Renal cortex interstitium (tissue), 11 donors: ENCODE data around the gene GLUL. TPM values are rescaled to one million over a fixed set of nuclear protein-coding genes. Genes with fewer than 3 reads are reported as not detected.
"Not testable (repeated sequence)": the region's sequence is repeated elsewhere in the genome, so short reads cannot be mapped to it uniquely, and the experiment has no call there.

Source experiments
- DNase-seq, 11 donors: peaks; one replicate each; pipeline ENCODE4 v3.0.0-alpha.2; 2013; ENCODE audit warnings: low read depth in 9 of 11, low spot score in 4 of 11; ENCODE audit errors: extremely low read depth in 1 of 11
- polyA plus RNA-seq, 3 donors: library from polyadenylated mRNA; unstranded; fragments of 120-200 nt; gene quantifications; one replicate each; pipeline ENCODE4 v1.2.1, GENCODE V29; 2013; ENCODE audit not compliant: insufficient read length in 3 of 3

GLUL gene
- polyA plus RNA-seq, 3 donors: 298 to 309 (median 302) TPM

DNA sequence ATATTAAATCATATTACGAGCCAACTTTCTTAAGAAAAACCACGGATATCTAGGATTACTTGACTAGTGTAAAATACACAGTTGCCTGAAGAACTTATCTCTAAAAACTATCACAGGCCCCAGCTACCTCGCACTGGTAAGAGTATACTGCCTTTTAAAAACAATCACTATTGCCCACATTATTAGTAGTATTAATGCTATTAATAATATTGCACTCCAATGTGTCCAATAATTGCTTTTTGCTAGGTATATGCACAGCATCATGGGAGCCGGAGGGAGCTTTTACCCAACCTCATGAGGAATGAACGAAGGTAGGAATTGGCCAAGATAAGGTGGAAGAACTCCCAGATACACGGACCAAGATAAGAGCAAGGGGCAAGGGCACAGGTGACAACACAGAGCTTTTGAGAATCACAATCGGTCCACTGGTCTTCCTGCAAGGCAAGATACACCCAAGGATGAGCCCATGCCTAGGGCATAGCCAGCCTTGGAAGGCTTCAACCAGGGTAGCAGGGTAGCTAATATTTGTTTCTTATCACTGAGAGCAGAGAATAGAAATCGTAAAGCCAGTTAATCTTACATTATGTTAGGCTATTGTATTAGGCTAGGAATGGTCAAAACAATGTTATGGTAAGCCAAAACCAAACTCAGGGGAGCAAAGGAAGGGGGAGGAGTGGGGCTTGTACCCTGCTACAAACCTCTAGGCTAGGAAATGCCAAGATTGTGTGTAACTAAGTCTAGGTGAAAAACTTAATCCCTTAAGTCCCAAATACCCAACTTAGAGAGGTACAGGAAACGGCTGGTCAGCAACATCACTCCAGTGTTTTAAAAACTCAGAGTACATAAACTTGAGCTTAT lies 9.4 kb downstream of the GLUL start:
- DNase-seq: no peak

DNA sequence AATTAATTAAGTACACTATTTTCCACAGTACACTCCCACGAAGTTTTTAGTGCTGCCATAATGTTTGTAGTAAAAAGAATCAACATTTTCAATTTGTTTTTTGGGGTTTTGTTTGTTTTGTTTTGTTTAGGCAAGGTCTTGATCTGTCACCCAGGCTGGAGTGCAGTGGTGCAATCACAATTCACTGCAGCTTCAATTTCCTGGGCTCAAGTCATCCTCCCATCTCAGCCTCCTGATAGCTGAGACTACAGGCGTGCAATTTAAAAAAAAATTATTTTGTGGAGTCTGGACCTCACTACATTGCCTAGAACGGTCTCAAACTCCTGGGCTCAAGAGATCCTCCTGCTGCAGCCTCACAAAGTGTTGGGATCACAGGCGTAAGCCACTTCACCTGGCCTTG lies 11.4 kb downstream of the GLUL start:
- no peak for DNase-seq

DNA sequence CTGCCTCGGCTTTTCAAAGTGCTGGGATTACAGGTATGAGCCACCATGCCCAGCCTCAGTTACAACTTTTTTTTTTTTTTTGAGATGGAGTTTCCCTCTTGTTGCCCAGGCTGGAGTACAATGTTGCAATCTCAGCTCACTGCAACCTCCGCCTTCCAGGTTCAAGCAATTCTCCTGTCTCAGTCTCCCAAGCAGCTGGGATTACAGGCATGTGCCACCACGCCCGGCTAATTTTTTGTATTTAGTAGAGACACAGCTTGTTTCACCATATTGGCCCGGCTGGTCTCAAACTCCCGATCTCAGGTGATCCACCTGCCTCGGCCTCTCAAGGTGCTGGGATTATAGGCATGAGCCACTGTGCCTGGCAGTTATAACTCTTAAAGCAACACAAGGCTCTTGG lies 11.8 kb downstream of the GLUL start:
- not testable (repeated sequence) for DNase-seq

DNA sequence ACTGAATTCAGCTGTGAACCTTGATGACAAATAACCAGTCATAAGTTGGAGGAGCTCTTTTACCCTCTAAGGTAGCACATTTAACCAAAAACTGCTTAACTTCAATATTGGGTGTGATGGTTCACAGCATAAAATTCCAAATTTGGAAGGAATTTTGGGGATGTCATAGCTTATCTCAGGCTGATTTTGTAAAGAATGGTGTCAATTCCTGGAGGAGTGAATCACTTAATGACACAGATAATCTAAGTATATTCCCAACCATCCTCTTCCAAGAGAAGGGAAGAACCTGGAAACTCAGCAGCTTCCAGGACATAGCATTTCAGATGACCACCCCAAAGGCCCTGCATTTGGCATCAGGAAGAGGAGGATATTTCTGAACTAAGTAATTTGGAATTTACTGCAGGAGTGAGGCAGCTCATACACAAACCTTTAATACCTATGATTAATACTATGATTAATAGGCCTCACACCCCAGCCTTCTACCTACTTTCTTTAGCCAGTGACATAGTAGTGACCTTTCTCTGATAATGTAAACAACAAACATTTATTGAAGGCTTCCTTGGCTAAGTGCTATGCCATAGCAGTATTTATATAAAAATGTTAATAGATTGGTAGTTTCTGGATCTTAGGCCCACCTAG lies 14.5 kb downstream of the GLUL start:
- DNase-seq: no peak

DNA sequence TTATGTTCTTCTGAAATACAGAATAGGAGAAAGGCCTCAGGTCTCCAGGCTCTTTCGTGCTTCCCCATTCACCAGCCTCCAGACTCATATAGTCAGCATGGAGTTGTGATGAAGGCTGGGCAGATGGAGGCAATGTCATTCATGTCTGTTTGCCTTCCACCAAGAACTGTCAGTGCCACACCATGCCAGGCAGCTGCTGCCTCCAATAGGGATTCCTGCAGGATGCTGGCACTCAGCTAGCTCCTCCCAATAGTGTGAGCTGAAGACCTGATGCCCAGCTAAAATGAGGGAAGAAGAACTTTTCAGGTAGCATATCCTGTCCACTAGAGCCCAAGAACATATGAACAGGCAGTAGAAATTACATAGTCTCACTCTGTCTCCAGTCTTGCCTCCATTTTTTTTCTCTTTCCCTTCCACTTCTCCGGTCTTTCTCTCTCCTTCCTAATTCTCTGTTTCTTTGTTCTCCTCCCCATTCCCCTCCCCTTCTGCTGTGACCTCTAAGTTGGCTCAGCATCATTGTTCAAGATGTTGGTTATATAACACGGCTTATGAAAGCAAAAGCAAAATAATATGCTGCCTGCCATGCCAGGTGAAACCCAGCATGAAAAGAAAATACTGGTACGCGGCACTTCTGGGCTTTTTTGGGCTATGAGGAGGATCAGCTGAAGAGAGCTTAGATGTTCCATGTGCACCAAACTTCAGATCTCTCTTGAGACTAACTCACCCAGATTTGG lies 17.3 kb downstream of the GLUL start:
- no peak for DNase-seq

DNA sequence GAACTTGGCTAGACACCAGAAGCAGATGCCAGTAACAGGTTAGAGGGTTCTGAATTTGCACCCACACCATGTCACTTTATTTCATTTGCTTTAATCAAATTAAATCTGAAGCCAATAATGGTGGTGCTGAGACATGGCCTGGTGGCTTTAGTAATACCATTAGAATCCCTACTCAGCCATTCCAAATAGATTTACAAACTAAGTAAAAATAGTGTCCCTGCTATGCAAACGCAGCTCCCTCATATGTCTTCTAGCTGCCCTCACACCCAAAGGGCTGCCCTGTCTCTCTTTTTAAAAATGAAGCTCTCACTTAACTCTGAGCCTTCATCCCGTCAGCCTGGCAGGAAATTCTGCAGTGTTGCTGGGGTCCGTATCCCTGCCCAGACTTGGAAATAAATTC lies 21.1 kb downstream of the GLUL start:
- DNase-seq: no peak

DNA sequence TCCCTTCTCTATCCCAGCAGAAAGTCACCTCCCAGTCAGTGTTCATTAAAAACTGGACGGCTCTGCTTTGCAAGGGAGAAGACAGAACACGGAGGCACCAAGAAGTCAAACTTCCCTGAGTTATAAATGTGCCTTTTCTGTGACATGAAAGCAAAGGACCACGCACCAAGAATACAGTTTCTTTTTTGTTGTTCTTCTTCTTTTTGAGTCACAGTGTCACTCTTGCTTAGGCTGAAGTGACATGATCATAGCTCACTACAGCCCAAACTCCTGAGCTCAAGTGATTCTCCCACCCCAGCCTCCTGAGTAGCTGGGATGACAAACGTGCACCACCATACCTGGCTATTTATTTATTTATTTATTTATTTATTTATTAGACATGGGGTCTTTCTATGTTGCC lies 22.7 kb downstream of the GLUL start:
- no peak for DNase-seq

DNA sequence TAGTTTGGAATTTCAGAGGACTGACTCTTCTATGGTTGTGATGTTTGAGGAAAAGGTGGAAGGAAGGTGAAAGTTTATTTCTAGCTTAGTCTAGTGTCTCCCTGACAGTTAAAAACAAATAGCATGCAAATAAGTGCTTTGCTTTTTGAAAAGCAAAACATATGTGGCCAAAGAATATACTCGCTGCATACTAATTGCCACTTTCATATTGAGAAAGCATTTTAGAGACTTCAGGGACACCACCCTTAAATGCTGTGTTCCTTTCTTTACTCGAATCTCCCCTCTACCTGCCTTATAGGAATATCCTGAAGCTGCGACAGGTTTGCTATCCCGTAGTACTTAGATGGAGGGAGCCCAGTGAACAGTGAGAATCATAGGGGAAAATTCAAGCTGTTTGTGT lies 23.2 kb downstream of the GLUL start:
- DNase-seq: no peak

DNA sequence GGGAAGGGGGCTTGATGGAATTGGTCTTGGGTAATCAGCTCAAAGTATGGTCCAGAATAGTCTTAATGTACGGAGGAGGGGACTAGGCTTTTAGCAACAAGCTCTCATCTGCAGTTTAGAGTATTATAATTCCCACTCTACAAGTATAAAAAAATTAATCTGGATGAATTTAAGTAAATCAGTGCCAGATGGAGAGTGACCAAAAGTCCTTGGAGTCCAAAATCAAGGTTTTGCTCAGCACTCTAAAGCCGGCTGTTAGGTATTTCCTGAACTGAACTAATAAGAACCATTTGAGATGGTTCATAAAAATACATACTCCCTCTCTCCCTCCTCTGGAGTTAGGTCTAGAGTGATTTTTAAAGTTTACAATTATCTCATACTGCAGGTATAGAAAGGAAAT lies 23.7 kb downstream of the GLUL start:
- DNase-seq: no peak

DNA sequence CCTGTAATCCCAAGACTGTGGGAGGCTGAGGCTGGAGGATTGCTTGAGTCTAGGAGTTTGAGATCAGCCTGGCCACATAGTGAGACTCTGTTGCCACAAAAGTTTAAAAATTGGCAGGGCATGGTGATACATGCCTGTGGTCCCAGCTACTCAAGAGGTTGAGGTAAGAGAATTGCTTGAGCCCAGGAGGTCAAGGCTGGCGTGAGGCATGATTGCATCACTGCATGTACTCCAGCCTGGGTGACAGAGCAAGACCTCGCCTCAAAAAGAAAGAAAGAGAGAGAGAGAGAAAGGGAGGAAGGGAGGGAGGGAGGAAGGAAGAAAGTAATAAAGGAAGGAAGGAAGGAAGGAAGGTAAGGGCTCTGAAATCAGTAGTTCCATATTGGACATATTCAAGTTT lies 25.0 kb downstream of the GLUL start:
- no peak for DNase-seq

DNA sequence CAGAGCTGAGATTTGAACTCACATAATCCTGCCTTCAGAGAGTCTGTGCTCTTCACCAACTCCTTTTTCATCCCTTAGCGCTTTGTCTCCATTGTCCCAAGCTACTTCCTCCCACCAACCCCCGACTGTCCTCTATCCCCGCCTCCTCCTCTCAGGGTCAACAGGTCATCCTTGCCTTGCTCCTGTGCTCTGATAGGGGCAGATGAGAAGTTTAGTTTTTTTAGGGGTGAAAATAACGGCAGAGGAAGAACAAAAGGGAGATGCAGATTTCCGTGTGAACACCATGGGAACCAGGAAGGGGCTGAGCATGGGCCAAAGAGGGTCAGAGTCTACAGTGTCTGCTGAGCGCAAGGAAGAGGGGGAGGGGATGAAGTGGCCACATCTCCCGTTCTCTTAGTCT lies 31.9 kb downstream of the GLUL start:
- DNase-seq: no peak

DNA sequence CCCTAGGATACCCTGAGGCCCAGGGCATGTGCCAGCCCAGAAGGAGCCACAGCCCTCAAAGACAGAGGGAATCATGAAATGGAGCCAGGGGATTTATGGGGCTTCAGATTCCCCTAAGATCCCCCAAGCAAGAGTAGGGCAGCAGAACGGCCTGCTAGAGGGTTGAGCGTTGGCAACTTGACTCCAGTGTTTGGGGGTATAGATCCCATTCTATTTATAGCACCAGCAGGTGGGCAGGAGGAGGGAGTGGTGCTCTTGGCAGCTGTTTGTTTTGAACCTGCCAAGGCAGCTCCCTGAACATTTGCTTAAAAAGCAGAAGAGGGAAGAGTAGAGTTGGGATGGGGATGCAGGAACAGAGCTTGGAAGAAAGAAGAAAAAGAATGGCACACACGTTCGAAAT lies 33.7 kb downstream of the GLUL start:
- DNase-seq: no peak

DNA sequence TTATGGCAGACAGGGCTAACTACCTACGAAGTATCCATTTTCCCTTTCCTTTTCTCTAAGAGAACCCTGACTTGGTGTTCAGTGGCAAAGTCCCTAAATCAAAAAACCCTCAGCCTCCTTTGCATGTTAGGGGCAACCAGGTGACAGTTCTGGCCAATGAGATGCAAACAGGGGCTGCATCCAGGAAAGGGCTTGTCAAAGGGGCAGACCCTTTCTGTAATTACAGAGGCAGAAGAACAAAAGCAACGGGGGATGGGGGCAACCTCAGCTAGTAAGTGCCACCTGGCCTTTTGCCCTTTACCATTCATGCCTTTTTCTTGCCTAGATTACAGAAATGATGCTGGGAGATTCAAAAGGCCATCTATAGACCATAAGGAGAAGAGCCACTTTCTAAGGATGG lies 34.4 kb downstream of the GLUL start:
- no peak for DNase-seq

DNA sequence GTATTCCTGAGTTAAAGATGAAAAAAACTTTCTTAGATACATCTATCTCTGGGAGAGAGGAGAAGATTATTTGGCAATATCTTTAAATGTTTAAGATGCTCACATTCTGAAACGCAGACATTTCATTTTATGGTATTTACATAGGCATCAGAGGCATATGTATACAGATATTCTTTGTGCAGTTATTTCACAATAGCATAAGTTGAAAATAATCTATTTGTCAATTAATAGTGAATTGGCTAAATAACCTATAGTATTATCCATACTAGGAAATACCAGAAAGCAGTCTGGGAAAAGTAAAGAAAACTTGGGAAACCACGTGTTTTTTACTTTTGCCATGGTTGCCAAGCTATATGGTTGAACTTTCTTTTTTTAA lies 35.9 kb downstream of the GLUL start:
- no peak for DNase-seq

DNA sequence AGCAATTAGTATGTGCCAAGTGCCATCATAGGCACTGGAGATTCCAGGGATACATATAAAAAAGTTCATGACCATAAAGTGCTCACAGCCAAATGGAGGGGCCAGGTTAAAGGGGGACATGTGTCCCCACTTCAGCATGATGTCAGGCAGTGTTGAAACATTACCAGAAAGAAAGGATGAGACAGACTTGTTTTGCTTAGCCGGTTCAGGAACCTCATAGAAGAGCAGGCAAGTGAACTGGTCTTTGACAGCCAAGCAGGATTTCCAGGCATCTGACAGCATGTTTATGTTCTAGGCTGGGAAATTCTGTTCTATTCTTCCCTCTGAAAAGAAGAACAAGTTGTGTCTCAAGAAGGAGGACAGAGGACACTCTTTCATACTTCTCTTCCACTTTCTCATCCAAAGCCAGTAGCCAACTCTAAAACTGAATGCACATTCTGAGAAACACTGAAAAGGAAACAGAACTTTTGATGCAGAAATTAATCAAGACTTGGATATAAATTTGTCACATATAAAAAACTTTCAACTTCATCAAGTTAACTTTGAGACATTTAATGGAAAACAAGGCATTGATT lies 39.7 kb downstream of the GLUL start:
- no peak for DNase-seq

DNA sequence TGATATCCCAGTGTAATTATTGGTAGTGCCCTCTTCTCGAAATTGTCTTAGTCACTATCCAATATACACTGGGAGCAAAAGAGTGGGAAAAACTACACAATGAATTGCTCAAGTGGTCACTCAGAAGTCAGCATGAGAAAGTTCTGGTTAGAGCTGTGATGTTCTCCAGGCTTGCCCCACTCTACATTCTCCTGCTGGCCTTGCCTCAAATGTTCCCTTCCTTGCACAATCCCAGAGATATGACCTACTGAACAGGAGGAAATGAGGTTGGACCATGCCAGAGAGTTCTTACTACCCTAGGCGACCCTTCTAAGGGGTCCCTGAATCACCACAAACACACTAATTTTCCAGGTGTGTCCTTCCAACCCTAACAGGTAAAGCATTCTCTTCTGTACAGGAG lies 40.8 kb downstream of the GLUL start:
- DNase-seq: no peak

DNA sequence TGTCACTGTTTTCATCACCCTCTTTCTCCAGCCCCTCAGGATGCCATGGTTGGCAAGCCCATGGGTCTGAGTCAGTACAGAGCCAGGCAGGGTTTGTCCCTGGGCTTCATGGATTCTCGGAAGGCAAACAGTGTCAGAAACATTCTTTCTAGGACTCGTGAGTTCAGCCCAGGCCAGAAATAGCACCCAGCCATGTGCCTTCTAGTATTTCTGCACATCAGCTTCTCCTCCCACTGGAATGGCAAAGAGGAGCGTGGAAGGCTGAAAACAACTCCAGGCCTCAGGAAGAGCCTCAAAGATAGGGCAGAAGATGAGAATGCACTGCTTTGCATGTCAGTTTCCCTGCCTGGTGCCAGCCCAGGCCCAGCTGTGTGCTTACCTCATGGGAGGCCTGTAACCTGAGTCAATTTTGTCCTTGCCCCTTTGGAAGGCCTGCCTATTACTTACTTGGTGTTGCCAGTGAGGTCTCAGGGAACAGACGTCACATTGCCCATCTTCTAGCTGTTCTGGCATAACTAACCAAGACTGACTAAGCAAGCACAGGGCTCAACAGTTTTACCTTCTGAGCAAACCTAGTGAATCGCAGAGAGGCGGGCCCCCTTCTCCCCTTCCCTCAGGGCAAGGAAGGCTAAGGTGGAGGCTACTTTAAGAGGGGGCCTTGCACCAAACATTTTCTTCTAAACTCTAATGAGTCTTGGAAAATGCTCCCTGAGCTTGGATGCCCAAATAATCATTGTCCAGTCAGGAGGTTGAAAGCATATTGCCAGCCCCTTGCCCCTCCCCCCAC lies 42.4 kb downstream of the GLUL start:
- DNase-seq: no peak

DNA sequence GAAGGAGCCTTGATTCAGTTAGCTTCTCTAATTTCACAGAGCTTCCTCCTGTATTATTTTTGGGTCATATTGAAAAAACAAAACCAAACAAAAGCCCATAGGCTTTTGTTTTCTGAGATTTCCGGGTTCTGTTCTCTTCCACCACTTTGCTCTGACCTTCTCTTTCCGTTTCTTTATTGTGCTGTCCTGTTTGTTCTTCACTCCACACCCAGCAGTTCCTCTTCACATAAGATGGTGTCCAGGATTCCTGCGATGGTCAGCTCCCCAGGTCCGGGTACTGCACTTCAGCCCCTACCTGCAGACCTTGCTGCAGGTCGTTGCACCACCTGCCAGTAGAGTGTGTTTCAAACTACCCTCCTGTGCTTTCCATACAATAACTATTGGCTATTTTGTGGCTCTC lies 44.6 kb downstream of the GLUL start:
- no peak for DNase-seq
